Mesothelial cell of epicardium (in vitro differentiated cells): Measurements from ENCODE around the gene CCL27. TPM values are rescaled to one million over a fixed set of nuclear protein-coding genes. Genes with fewer than 3 reads are reported as not detected.
A peak's percentile ranks its signal among the peaks of the same experiment; 100 is the strongest.

ENCODE experiments used
- DNase-seq, 2 experiments: peaks; one replicate each; pipeline ENCODE4 v3.0.0; 2021; ENCODE audit warnings: low spot score in 2 of 2; ENCODE audit not compliant: unreplicated experiment in 2 of 2
- H3K27ac Mint-ChIP-seq: 2 replicates; pipeline ENCODE4 v1.8.0; 2021; ENCODE audit warnings: mixed read lengths
- H3K27me3 Mint-ChIP-seq: 2 replicates; pipeline ENCODE4 v1.8.0; 2021; ENCODE audit warnings: low read depth, mixed read lengths
- H3K36me3 Mint-ChIP-seq: 2 replicates; pipeline ENCODE4 v1.8.0; 2021; ENCODE audit warnings: mixed read lengths
- H3K4me1 Mint-ChIP-seq: 2 replicates; pipeline ENCODE4 v1.8.0; 2021; ENCODE audit warnings: mixed read lengths
- H3K4me3 Mint-ChIP-seq: 2 replicates; pipeline ENCODE4 v1.8.0; 2021; ENCODE audit warnings: mild to moderate bottlenecking, moderate library complexity, mixed read lengths
- H3K9me3 Mint-ChIP-seq: 2 replicates; pipeline ENCODE4 v1.8.0; 2021; ENCODE audit warnings: mixed read lengths
- CTCF ChIP-seq: fragments of 200-600 bp; sonication (generic); IDR thresholded peaks from one replicate; pipeline ENCODE4 v1.5.0; 2021; ENCODE audit warnings: antibody characterized with exemption; ENCODE audit not compliant: unreplicated experiment
- total RNA-seq: library from RNA; stranded (reverse); gene quantifications from 3 replicates; pipeline ENCODE4 v1.2.1, GENCODE V29; 2021

The CCL27 gene
- total RNA-seq, 1 donor from 2014 or later = not detected

GRCh38 chr9:34656992-34657391 lies 5.5 kb downstream of the CCL27 start:
- TF ChIP-seq CTCF = no peak
- Mint-ChIP-seq H3K27me3 (no peaks in the 10 kb centered on the region), H3K9me3 (no peaks in the 10 kb centered on the region), H3K27ac (no peak overlapping the region), H3K4me1 (peaks cover 36% of the 10 kb centered on the region), H3K36me3 (peaks cover 14% of the 10 kb centered on the region), H3K4me3 (no peak overlapping the region)
- no peak for DNase-seq

GRCh38 chr9:34655394-34655793 lies 7.1 kb downstream of the CCL27 start:
- no peak for TF ChIP-seq CTCF
- no peak for DNase-seq

GRCh38 chr9:34654323-34655051 lies 8.0 kb downstream of the CCL27 start:
- Mint-ChIP-seq H3K27ac (peak overlapping the region; percentile 95), H3K4me1 (peaks cover 46% of the 10 kb centered on the region), H3K36me3 (peaks cover 3% of the 10 kb centered on the region), H3K4me3 (peak overlapping the region; percentile 71), H3K9me3 (no peaks in the 10 kb centered on the region), H3K27me3 (no peaks in the 10 kb centered on the region)
- no peak for TF ChIP-seq CTCF
- no peak for DNase-seq

More at GRCh38 chr9:34655394-34655793, 7.1 kb downstream of the CCL27 start:
- Mint-ChIP-seq H3K9me3 (no peaks in the 10 kb centered on the region), H3K27me3 (no peaks in the 10 kb centered on the region), H3K4me1 (peaks cover 46% of the 10 kb centered on the region), H3K4me3 (peak overlapping the region; percentile 7), H3K36me3 (peaks cover 4% of the 10 kb centered on the region), H3K27ac (no peak overlapping the region)

GRCh38 chr9:34653151-34654072 lies 9.0 kb downstream of the CCL27 start:
- peaks cover 6% of the 10 kb centered on the region for H3K36me3 Mint-ChIP-seq
- peak overlapping the region; percentile 71 for H3K4me3 Mint-ChIP-seq
- no peak for TF ChIP-seq CTCF
- H3K27ac Mint-ChIP-seq = peak overlapping the region; percentile 95
- no peaks in the 10 kb centered on the region for H3K27me3 Mint-ChIP-seq
- no peaks in the 10 kb centered on the region for H3K9me3 Mint-ChIP-seq
- DNase-seq = no peak
- H3K4me1 Mint-ChIP-seq = peaks cover 46% of the 10 kb centered on the region

GRCh38 chr9:34652602-34653000 lies 9.9 kb downstream of the CCL27 start:
- H3K9me3 Mint-ChIP-seq = no peaks in the 10 kb centered on the region
- no peaks in the 10 kb centered on the region for H3K27me3 Mint-ChIP-seq
- H3K4me1 Mint-ChIP-seq = peaks cover 53% of the 10 kb centered on the region
- TF ChIP-seq CTCF = no peak
- peaks cover 6% of the 10 kb centered on the region for H3K36me3 Mint-ChIP-seq
- DNase-seq = no peak
- peak overlapping the region; percentile 71 for H3K4me3 Mint-ChIP-seq
- peak overlapping the region; percentile 95 for H3K27ac Mint-ChIP-seq
